SK-N-SH (cell line): Measurements from ENCODE around the gene DCAF6. TPM values are rescaled to one million over a fixed set of nuclear protein-coding genes. Genes with fewer than 3 reads are reported as not detected.

Experiments
- CTCF ChIA-PET: fragments of 300-600, 350-600 bp; formaldehyde crosslinking; extraction: SDS; loops from one replicate; lab custom pipeline; 2021; lab: Yijun Ruan, JAX
- POLR2A ChIA-PET: fragments of 350-600 bp; sonication (Branson Sonifier 250); formaldehyde crosslinking; extraction: SDS; loops from one replicate; lab custom pipeline; 2020; ENCODE audit warnings: antibody characterized with exemption, inconsistent platforms; lab: Yijun Ruan, JAX
- DNase-seq: peaks from one replicate; pipeline ENCODE4 v3.0.0; 2012
- H2AFZ ChIP-seq: fragments of 200-600 bp; sonication (generic); 2 replicates; pipeline ENCODE4 v1.8.1; 2016; ENCODE audit warnings: antibody characterized with exemption, mild to moderate bottlenecking, low read depth
- H3F3A ChIP-seq: fragments of 200-600 bp; sonication (generic); replicated peaks from 2 replicates; pipeline ENCODE3; 2016; ENCODE audit warnings: antibody characterized with exemption, mild to moderate bottlenecking; ENCODE audit not compliant: insufficient read depth
- H3K27ac ChIP-seq, 2 experiments: fragments of 200-500 bp in 1 of 2; fragments of 200-600 bp in 1 of 2; sonication (Bioruptor generic) in 1 of 2; sonication (generic), shearing (Covaris generic) in 1 of 2; 2 replicates each; pipeline versions ENCODE4 v1.5.1 to v1.6.1; 2014 to 2016; ENCODE audit warnings: low read depth in 2 of 2, inconsistent platforms in 1 of 2, low read length in 1 of 2, mild to moderate bottlenecking in 1 of 2, mixed read lengths in 1 of 2
- H3K27me3 ChIP-seq: fragments of 200-600 bp; sonication (generic), shearing (Covaris generic); 2 replicates; pipeline ENCODE4 v1.6.1; 2016; ENCODE audit warnings: mixed run types; ENCODE audit not compliant: insufficient read depth
- H3K36me3 ChIP-seq, 2 experiments: fragments of 200-500 bp in 1 of 2; fragments of 200-600 bp in 1 of 2; sonication (Bioruptor generic) in 1 of 2; sonication (generic) in 1 of 2; replicated peaks in 1 of 2; 2 replicates each; pipeline versions ENCODE3 to v1.5.1; 2014 to 2016; ENCODE audit warnings: low read length in 1 of 2, mild to moderate bottlenecking in 1 of 2; ENCODE audit not compliant: insufficient read depth in 2 of 2, control insufficient read depth in 1 of 2
- H3K4me1 ChIP-seq, 2 experiments: fragments of 200-500 bp in 1 of 2; fragments of 200-600 bp in 1 of 2; sonication (Bioruptor generic) in 1 of 2; sonication (generic), shearing (Covaris generic) in 1 of 2; 2 replicates each; pipeline versions ENCODE4 v1.5.1 to v1.6.1; 2014 to 2016; ENCODE audit warnings: low read depth in 1 of 2, low read length in 1 of 2, mixed run types in 1 of 2; ENCODE audit not compliant: insufficient read depth in 2 of 2, control insufficient read depth in 1 of 2
- H3K4me2 ChIP-seq: fragments of 200-600 bp; sonication (generic), shearing (Covaris generic); 2 replicates; pipeline ENCODE4 v1.6.1; 2017; ENCODE audit warnings: mixed run types
- H3K4me3 ChIP-seq, 2 experiments: fragments of 200-500 bp in 1 of 2; fragments of 200-600 bp in 1 of 2; sonication (Bioruptor generic) in 1 of 2; sonication (generic), shearing (Covaris generic) in 1 of 2; 2 replicates each; pipeline versions ENCODE4 v1.5.1 to v1.8.1; 2014 to 2016; ENCODE audit warnings: low read depth in 2 of 2, inconsistent platforms in 1 of 2, low read length in 1 of 2, mild to moderate bottlenecking in 1 of 2, mixed read lengths in 1 of 2, moderate library complexity in 1 of 2
- H3K79me2 ChIP-seq: fragments of 200-600 bp; sonication (generic); 2 replicates; pipeline ENCODE4 v1.8.1; 2017; ENCODE audit warnings: mild to moderate bottlenecking; ENCODE audit not compliant: insufficient read depth
- H3K9ac ChIP-seq: fragments of 200-600 bp; sonication (generic); 2 replicates; pipeline ENCODE4 v1.6.1; 2017; ENCODE audit warnings: mixed run types
- H3K9me2 ChIP-seq: fragments of 200-600 bp; sonication (generic); 2 replicates; pipeline ENCODE4 v1.6.1; 2017; ENCODE audit warnings: mixed run types
- H3K9me3 ChIP-seq: fragments of 200-600 bp; sonication (generic); 2 replicates; pipeline ENCODE4 v1.6.1; 2017; ENCODE audit warnings: mixed run types, mild to moderate bottlenecking, moderate library complexity
- H4K20me1 ChIP-seq: fragments of 200-600 bp; sonication (generic); 2 replicates; pipeline ENCODE4 v1.6.1; 2017; ENCODE audit warnings: mild to moderate bottlenecking, mixed run types; ENCODE audit not compliant: insufficient read depth
- CHD2 ChIP-seq: fragments of 150-350 bp; IDR thresholded peaks from 2 replicates; pipeline ENCODE4 v1.6.1; 2018; ENCODE audit warnings: low read length; ENCODE audit not compliant: partially characterized antibody
- EP300 ChIP-seq, 2 experiments: IDR thresholded peaks; 2 replicates each; pipeline versions ENCODE4 v1.4.0 to v1.6.1; 2012; ENCODE audit warnings: borderline replicate concordance in 1 of 2, low read depth in 1 of 2, low read length in 1 of 2
- EZH2phosphoT487 ChIP-seq: fragments of 200-600 bp; sonication (generic); IDR thresholded peaks from 2 replicates; pipeline ENCODE4 v1.6.1; 2017; ENCODE audit warnings: low read depth, mixed run types, mild to moderate bottlenecking, antibody characterized with exemption, moderate library complexity, borderline replicate concordance
- IRF3 ChIP-seq: fragments of 150-350 bp; IDR thresholded peaks from 2 replicates; pipeline ENCODE4 v1.6.1; 2016; ENCODE audit warnings: mild to moderate bottlenecking, low read depth, low read length
- JUND ChIP-seq: IDR thresholded peaks from 2 replicates; pipeline ENCODE4 v1.4.0; 2012
- MXI1 ChIP-seq: IDR thresholded peaks from 2 replicates; pipeline ENCODE4 v1.6.1; 2012; ENCODE audit warnings: mild to moderate bottlenecking, low read depth, low read length, improper control_type of control experiment
- NRF1 ChIP-seq: IDR thresholded peaks from 2 replicates; pipeline ENCODE4 v1.6.1; 2012; ENCODE audit warnings: low read depth, mild to moderate bottlenecking, low read length
- POLR2AphosphoS5 ChIP-seq: IDR thresholded peaks from 2 replicates; pipeline ENCODE4 v1.6.1; 2012; ENCODE audit warnings: low read depth, low read length
- RAD21 ChIP-seq: IDR thresholded peaks from 2 replicates; pipeline ENCODE4 v1.6.1; 2012; ENCODE audit warnings: mild to moderate bottlenecking, low read length
- RCOR1 ChIP-seq: fragments of 150-350 bp; IDR thresholded peaks from 2 replicates; pipeline ENCODE4 v1.6.1; 2017; ENCODE audit warnings: antibody characterized with exemption, low read length
- RFX5 ChIP-seq: IDR thresholded peaks from 2 replicates; pipeline ENCODE4 v1.6.1; 2012; ENCODE audit warnings: mild to moderate bottlenecking, improper control_type of control experiment, low read length
- RXRA ChIP-seq: IDR thresholded peaks from 2 replicates; pipeline ENCODE4 v1.4.0; 2012; ENCODE audit warnings: low read depth, mild to moderate bottlenecking, borderline replicate concordance
- SIN3A ChIP-seq: IDR thresholded peaks from 2 replicates; pipeline ENCODE4 v1.6.1; 2012; ENCODE audit warnings: low read depth, mild to moderate bottlenecking, low read length, moderate library complexity, borderline replicate concordance
- SMC3 ChIP-seq: IDR thresholded peaks from 2 replicates; pipeline ENCODE4 v1.6.1; 2012; ENCODE audit warnings: low read depth, low read length, improper control_type of control experiment
- YY1 ChIP-seq: IDR thresholded peaks from 2 replicates; pipeline ENCODE4 v1.4.0; 2012; ENCODE audit warnings: low read depth, mild to moderate bottlenecking
- WGBS: methylation state at CpG from one replicate; pipeline ENCODE4 v1.1.6; 2017; ENCODE audit warnings: low lambda C conversion rate; 5-methylcytosine and 5-hydroxymethylcytosine counted together
- polyA plus RNA-seq, 3 experiments: library from polyadenylated mRNA; depleted of rRNA; stranded (reverse); fragments of >200 nt; gene quantifications; 2 replicates each; pipeline ENCODE4 v1.2.3, GENCODE V29; 2012
- TF ChIP-seq, protein P1 (sequence below): IDR thresholded peaks from 2 replicates; pipeline ENCODE4 v1.4.0; 2012; ENCODE audit warnings: low read depth

The DCAF6 gene
- polyA plus RNA-seq, 1 of the 3 experiments (the other 2 are of a cell fraction), result 31.3 TPM

- TF ChIP-seq RAD21 (no peak), MXI1 (no peak), EP300 (IDR thresholded peaks at IDR 0.05; ENCODE audit: borderline replicate concordance in 1 of 2, low read depth in 1 of 2, low read length in 1 of 2) (no peak), RFX5 (no peak), POLR2AphosphoS5 (no peak), RXRA (no peak), SIN3A (no peak), SMC3 (no peak), YY1 (no peak), NRF1 (no peak), IRF3 (no peak), RCOR1 (no peak), EZH2phosphoT487 (no peak), JUND (no peak)
- TF ChIP-seq, protein P1, sequence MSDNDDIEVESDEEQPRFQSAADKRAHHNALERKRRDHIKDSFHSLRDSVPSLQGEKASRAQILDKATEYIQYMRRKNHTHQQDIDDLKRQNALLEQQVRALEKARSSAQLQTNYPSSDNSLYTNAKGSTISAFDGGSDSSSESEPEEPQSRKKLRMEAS, result no peak
- no peaks in the 10 kb centered on the region for H3K27me3 ChIP-seq
- no peak overlapping the region for H2AFZ ChIP-seq
- peaks cover 8 to 27% of the 10 kb centered on the region in 2 experiments; a peak in 3 of 4 replicates for H3K4me1 ChIP-seq
- peak overlapping the region; percentile 94; the same call in 1 of the 2 replicates for H3K9ac ChIP-seq
- peak overlapping the region in 1 of 2 experiments; percentile 94; a peak in 2 of 4 replicates for H3K27ac ChIP-seq
- no peak for DNase-seq
- 81% methylated on average over 4 of the region's 4 CpGs for WGBS
- CTCF ChIA-PET, result interaction anchor here (0.9 to 1.9 kb wide), 2 partner anchors 72 to 148 kb away, joined by 3 to 6 read pairs; no protein-coding TSS in a partner anchor
- peaks cover 81% of the 10 kb centered on the region for H3K79me2 ChIP-seq
- POLR2A ChIA-PET, result no interaction called here
- peaks cover 18% of the 10 kb centered on the region for H4K20me1 ChIP-seq
- H3K4me2 ChIP-seq, result peak overlapping the region; percentile 89
- no peaks in the 10 kb centered on the region for H3K9me2 ChIP-seq
- no peak overlapping the region; a peak in 2 of 4 replicates for H3K4me3 ChIP-seq
- H3K9me3 ChIP-seq, result no peaks in the 10 kb centered on the region
- H3F3A ChIP-seq, result peaks cover 10% of the 10 kb centered on the region
- no peaks in the 10 kb centered on the region for H3K36me3 ChIP-seq
These were observed 2.7 kb upstream of the DCAF6 start for GRCh38 chr1:167933788-167934187.

GRCh38 chr1:167934426-167935215, 1.9 kb upstream of the DCAF6 start:
- Histone ChIP-seq H4K20me1 (peaks cover 18% of the 10 kb centered on the region), H3K79me2 (peaks cover 82% of the 10 kb centered on the region), H3K9me3 (no peaks in the 10 kb centered on the region), H3F3A (peaks cover 10% of the 10 kb centered on the region), H3K36me3 (no peaks in the 10 kb centered on the region), H3K27ac (peak overlapping the region; percentile 87 to 94; a peak in 3 of 4 replicates), H3K27me3 (no peaks in the 10 kb centered on the region), H3K9me2 (no peaks in the 10 kb centered on the region), H3K9ac (peak overlapping the region; percentile 94), H3K4me2 (peak overlapping the region; percentile 89), H2AFZ (peak overlapping the region; percentile 54), H3K4me3 (peak overlapping the region; percentile 71 to 81), H3K4me1 (peaks cover 8 to 27% of the 10 kb centered on the region in 2 experiments; a peak in 3 of 4 replicates)
- TF ChIP-seq RCOR1, result 0 out of 2 replicates have a peak, but pooled peaks have one; percentile 10
- no peak for TF ChIP-seq CHD2
- ChIA-PET POLR2A (interaction anchor here (0.6 kb wide), 1 partner anchor 480 kb away, joined by 3 read pairs; no protein-coding TSS in a partner anchor), CTCF (interaction anchor here (0.9 to 1.9 kb wide), 2 partner anchors 71 to 147 kb away, joined by 3 to 6 read pairs; no protein-coding TSS in a partner anchor)
- 14% methylated on average over 4 of the region's 4 CpGs for WGBS
- no peak for DNase-seq
